CD14-positive monocyte (primary cell): ENCODE measurements around the gene SPATS2L. TPM values are rescaled to one million over a fixed set of nuclear protein-coding genes. Genes with fewer than 3 reads are reported as not detected.

ENCODE experiments used
- DNase-seq, 3 donors: peaks; one replicate each; pipeline ENCODE4 v3.0.0-alpha.2; 2011 to 2022
- H2AFZ ChIP-seq: 2 replicates; pipeline ENCODE4 v1.6.0; 2012; ENCODE audit warnings: mild to moderate bottlenecking, low read depth, low read length, inconsistent platforms; ENCODE audit not compliant: insufficient read depth, poor library complexity, severe bottlenecking
- H3K27ac ChIP-seq, 2 donors: 1 replicate in 1 of 2; 2 replicates in 1 of 2; pipeline ENCODE4 v1.5.1; 2012 to 2013; ENCODE audit warnings: low read length in 2 of 2, control low read depth in 1 of 2, inconsistent platforms in 1 of 2, low read depth in 1 of 2, mild to moderate bottlenecking in 1 of 2
- H3K27me3 ChIP-seq, 2 donors: one replicate each; pipeline versions ENCODE4 v1.6.0 to v1.6.1; 2011 to 2013; ENCODE audit warnings: low read length in 2 of 2; ENCODE audit not compliant: control insufficient read depth in 2 of 2, insufficient read depth in 2 of 2
- H3K36me3 ChIP-seq, 2 donors: replicated peaks in 1 of 2; 1 replicate in 1 of 2; 2 replicates in 1 of 2; pipeline versions ENCODE4 v1.5.1 to v1.6.1; 2012 to 2013; ENCODE audit warnings: low read length in 2 of 2, control low read depth in 1 of 2, inconsistent platforms in 1 of 2, mild to moderate bottlenecking in 1 of 2; ENCODE audit not compliant: insufficient read depth in 2 of 2, control insufficient read depth in 1 of 2
- H3K4me1 ChIP-seq, 2 donors: 1 replicate in 1 of 2; 2 replicates in 1 of 2; pipeline versions ENCODE4 v1.5.1 to v1.6.1; 2012 to 2013; ENCODE audit warnings: low read length in 2 of 2, control low read depth in 1 of 2, inconsistent platforms in 1 of 2, mild to moderate bottlenecking in 1 of 2, moderate library complexity in 1 of 2; ENCODE audit not compliant: insufficient read depth in 2 of 2, control insufficient read depth in 1 of 2
- H3K4me2 ChIP-seq: replicated peaks from 2 replicates; pipeline ENCODE3; 2012; ENCODE audit warnings: low read length, moderate library complexity, mild to moderate bottlenecking; ENCODE audit not compliant: poor library complexity, severe bottlenecking; ENCODE audit errors: extremely low read depth
- H3K4me3 ChIP-seq, 3 experiments: fragments of 200-600 bp in 1 of 3; sonication (generic) in 1 of 3; replicated peaks in 1 of 3; 1 replicate in 2 of 3; 2 replicates in 1 of 3; pipeline ENCODE4 v1.5.1; 2011 to 2013; ENCODE audit warnings: low read length in 3 of 3, mild to moderate bottlenecking in 3 of 3, control low read depth in 2 of 3, low read depth in 2 of 3, inconsistent platforms in 1 of 3, moderate library complexity in 1 of 3
- H3K79me2 ChIP-seq: 2 replicates; pipeline ENCODE4 v1.6.0; 2012; ENCODE audit warnings: mild to moderate bottlenecking, control low read depth, inconsistent platforms, low read length, moderate library complexity; ENCODE audit not compliant: insufficient read depth
- H3K9ac ChIP-seq: 2 replicates; pipeline ENCODE4 v1.6.0; 2017; ENCODE audit warnings: low read length, mild to moderate bottlenecking; ENCODE audit not compliant: insufficient read depth, poor library complexity, severe bottlenecking
- H3K9me3 ChIP-seq, 2 donors: replicated peaks in 1 of 2; 1 replicate in 1 of 2; 2 replicates in 1 of 2; pipeline versions ENCODE4 v1.5.1 to v1.6.1; 2012 to 2013; ENCODE audit warnings: low read length in 2 of 2, control low read depth in 1 of 2; ENCODE audit not compliant: control insufficient read depth in 1 of 2, insufficient read depth in 1 of 2
- H4K20me1 ChIP-seq: 2 replicates; pipeline ENCODE4 v1.6.0; 2012; ENCODE audit warnings: mild to moderate bottlenecking, low read length, control low read depth, moderate library complexity; ENCODE audit not compliant: insufficient read depth
- H3K27ac Mint-ChIP-seq, 7 donors: one replicate each; pipeline ENCODE4 v1.8.0; 2020; ENCODE audit warnings: mild to moderate bottlenecking in 7 of 7, mixed read lengths in 7 of 7, moderate library complexity in 6 of 7, inconsistent platforms in 2 of 7
- H3K27me3 Mint-ChIP-seq, 3 donors: one replicate each; pipeline ENCODE4 v1.8.0; 2021 to 2022; ENCODE audit warnings: low read depth in 3 of 3, mild to moderate bottlenecking in 3 of 3, mixed read lengths in 3 of 3, moderate library complexity in 3 of 3, inconsistent platforms in 1 of 3
- H3K36me3 Mint-ChIP-seq, 2 donors: one replicate each; pipeline ENCODE4 v1.8.0; 2020; ENCODE audit warnings: mixed read lengths in 2 of 2, inconsistent platforms in 1 of 2, mild to moderate bottlenecking in 1 of 2
- H3K4me1 Mint-ChIP-seq: one replicate; pipeline ENCODE4 v1.8.0; 2020; ENCODE audit warnings: mild to moderate bottlenecking, mixed read lengths
- H3K4me3 Mint-ChIP-seq, 2 donors: one replicate each; pipeline ENCODE4 v1.8.0; 2020; ENCODE audit warnings: mild to moderate bottlenecking in 2 of 2, mixed read lengths in 2 of 2, moderate library complexity in 1 of 2
- H3K9me3 Mint-ChIP-seq, 7 donors: one replicate each; pipeline ENCODE4 v1.8.0; 2020 to 2022; ENCODE audit warnings: mixed read lengths in 7 of 7, mild to moderate bottlenecking in 6 of 7, moderate library complexity in 6 of 7, inconsistent platforms in 2 of 7
- CTCF ChIP-seq: fragments of 200-600 bp; IDR thresholded peaks from one replicate; pipeline ENCODE4 v1.8.0; 2022; ENCODE audit warnings: antibody characterized with exemption, mild to moderate bottlenecking
- WGBS: methylation state at CpG from one replicate; pipeline ENCODE4 v1.1.5; 2013; ENCODE audit warnings: missing lambda C conversion rate; ENCODE audit not compliant: insufficient coverage; 5-methylcytosine and 5-hydroxymethylcytosine counted together
- intact Hi-C, 2 donors: fragments of 100-400 bp; cut with micrococcal nuclease; formaldehyde crosslinking; loops; one replicate each; pipeline versions ENCODE4 v1.15.0 to v1.15.1; 2023
- polyA plus RNA-seq, 3 donors: library from polyadenylated mRNA; depleted of rRNA in 1 of 3; unstranded in 2 of 3; stranded (reverse) in 1 of 3; fragments of 300-500 nt in 2 of 3; fragments of >200 nt in 1 of 3; fragmentation: Illumina TruSeq in 2 of 3; gene quantifications; 1 replicate in 2 of 3; 2 replicates in 1 of 3; pipeline ENCODE4 v1.2.3, GENCODE V29; 2012 to 2021

The SPATS2L gene
- polyA plus RNA-seq, 3 donors, result 2.7 to 5.2 (median 3.2) TPM

- H3K4me1 ChIP-seq, result peaks cover 36 to 51% of the 10 kb centered on the region in 2 donors
- DNase-seq, result no peak
- H3K4me3 ChIP-seq, result no peak overlapping the region
- H3K27ac ChIP-seq, result peak overlapping the region in 1 of 2 donors; percentile 49
- 69% methylated on average over 2 of the region's 4 CpGs for WGBS
- Mint-ChIP-seq H3K4me1 (peaks cover 51% of the 10 kb centered on the region), H3K36me3 (no peaks in the 10 kb centered on the region), H3K27ac (peak overlapping the region in 4 of 7 donors; percentile 20 to 89 (median 50)), H3K27me3 (no peaks in the 10 kb centered on the region), H3K9me3 (peaks cover 0 to 3% (median 0%) of the 10 kb centered on the region in 7 donors), H3K4me3 (no peak overlapping the region)
- H3K36me3 ChIP-seq, result no peaks in the 10 kb centered on the region
- no peaks in the 10 kb centered on the region for H4K20me1 ChIP-seq
- no peak overlapping the region for H3K9ac ChIP-seq
- H3K27me3 ChIP-seq, result no peaks in the 10 kb centered on the region
- no peak overlapping the region for H2AFZ ChIP-seq
- no peaks in the 10 kb centered on the region for H3K9me3 ChIP-seq
- no peaks in the 10 kb centered on the region for H3K79me2 ChIP-seq
- TF ChIP-seq CTCF, result no peak
- H3K4me2 ChIP-seq, result no peak overlapping the region
- intact Hi-C loops, result no loop called here
Measured at GRCh38 chr2:200454927-200455801, 148.7 kb downstream of the SPATS2L start.

GRCh38 chr2:200455958-200456421 lies 149.5 kb downstream of the SPATS2L start:
- H3K27ac ChIP-seq, result peak overlapping the region; percentile 13 to 49
- H3K9me3 ChIP-seq, result no peaks in the 10 kb centered on the region
- peak overlapping the region; percentile 20 to 89 (median 61) for H3K27ac Mint-ChIP-seq
- WGBS, result 20% methylated on average over 1 of the region's 4 CpGs
- H3K4me3 ChIP-seq, result peak overlapping the region in 1 of 3 experiments; percentile 14
- peak overlapping the region in 1 of 2 donors; percentile 2 for H3K4me3 Mint-ChIP-seq
- peaks cover 0 to 3% (median 0%) of the 10 kb centered on the region in 7 donors for H3K9me3 Mint-ChIP-seq
- intact Hi-C loops, result no loop called here
- no peaks in the 10 kb centered on the region for H3K36me3 ChIP-seq
- peak; percentile 5 to 53 (median 25) for DNase-seq
- H3K79me2 ChIP-seq, result no peaks in the 10 kb centered on the region
- no peaks in the 10 kb centered on the region for H4K20me1 ChIP-seq
- H3K9ac ChIP-seq, result peak overlapping the region; percentile 13
- H3K27me3 Mint-ChIP-seq, result no peaks in the 10 kb centered on the region
- TF ChIP-seq CTCF, result no peak
- no peaks in the 10 kb centered on the region for H3K27me3 ChIP-seq
- H3K36me3 Mint-ChIP-seq, result no peaks in the 10 kb centered on the region
- H3K4me1 Mint-ChIP-seq, result peaks cover 43% of the 10 kb centered on the region
- peaks cover 29 to 43% of the 10 kb centered on the region in 2 donors for H3K4me1 ChIP-seq
- H2AFZ ChIP-seq, result no peak overlapping the region
- no peak overlapping the region for H3K4me2 ChIP-seq
